NT2/D1 (cell line): ENCODE results near the gene TNFRSF1A.

ENCODE experiments used
- SUZ12 ChIP-seq: IDR thresholded peaks from 2 replicates; pipeline ENCODE4 v1.6.1; 2011; ENCODE audit not compliant: insufficient read length, insufficient read depth; ENCODE audit errors: extremely low read depth
- YY1 ChIP-seq: IDR thresholded peaks from 2 replicates; pipeline ENCODE4 v1.6.1; 2011; ENCODE audit not compliant: insufficient read length, insufficient read depth

GRCh38 chr12:6324936-6325750, 16.7 kb downstream of the TNFRSF1A start:
- TF ChIP-seq YY1 = no peak
- TF ChIP-seq SUZ12 = no peak
